Stimulated activated CD4-positive, alpha-beta T cell treated with anti-CD3 and anti-CD28 coated beads, Interleukin-1b, Interleukin-23, amount 100 ng/mL, for 48 hours (primary cell): ENCODE results near the gene PCED1B.
"Not testable (repeated sequence)": the region's sequence is repeated elsewhere in the genome, so short reads cannot be mapped to it uniquely, and the experiment has no call there.

Experiments used
- DNase-seq: peaks from one replicate; pipeline ENCODE4 v3.0.0-alpha.2; 2020

Gene PCED1B

DNA sequence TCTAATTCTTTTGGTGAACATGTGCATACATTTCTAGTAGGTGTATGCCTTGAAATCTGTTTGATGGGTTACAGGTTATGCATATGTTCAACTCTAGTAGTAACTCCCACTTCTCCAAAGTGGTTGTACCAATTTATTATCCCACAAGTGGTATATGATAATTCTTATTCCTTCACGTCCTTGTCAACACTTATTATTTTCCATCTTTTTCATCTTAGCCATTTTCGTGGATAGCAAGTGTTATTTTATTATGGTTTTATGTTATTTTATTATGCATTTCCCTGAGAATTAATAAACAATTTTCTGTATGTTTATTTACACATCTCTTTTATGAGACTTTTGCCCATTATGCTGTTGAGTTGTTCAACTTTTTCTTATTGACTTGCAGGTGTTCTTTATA, 11.6 kb downstream of the PCED1B start:
- DNase-seq: no peak

DNA sequence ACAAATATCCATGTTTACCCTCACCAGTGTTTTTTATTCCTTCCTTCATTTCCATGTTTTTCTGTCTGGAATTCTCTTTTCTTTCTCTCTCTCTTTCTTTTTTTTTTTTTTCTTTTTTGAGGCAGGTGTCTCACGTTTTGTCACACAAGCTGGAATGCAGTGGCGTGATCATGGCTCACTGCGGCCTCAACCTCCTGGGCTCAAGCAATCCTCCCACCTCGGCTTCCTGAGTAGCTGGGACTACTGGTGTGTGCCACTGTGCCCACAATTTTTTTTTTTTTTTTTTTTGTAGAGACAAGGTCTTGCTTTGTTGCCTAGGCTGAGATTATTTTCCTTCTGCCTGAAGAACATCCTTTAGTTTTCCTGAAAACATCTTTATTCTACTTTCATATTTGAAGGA, 15.4 kb downstream of the PCED1B start:
- DNase-seq: no peak

DNA sequence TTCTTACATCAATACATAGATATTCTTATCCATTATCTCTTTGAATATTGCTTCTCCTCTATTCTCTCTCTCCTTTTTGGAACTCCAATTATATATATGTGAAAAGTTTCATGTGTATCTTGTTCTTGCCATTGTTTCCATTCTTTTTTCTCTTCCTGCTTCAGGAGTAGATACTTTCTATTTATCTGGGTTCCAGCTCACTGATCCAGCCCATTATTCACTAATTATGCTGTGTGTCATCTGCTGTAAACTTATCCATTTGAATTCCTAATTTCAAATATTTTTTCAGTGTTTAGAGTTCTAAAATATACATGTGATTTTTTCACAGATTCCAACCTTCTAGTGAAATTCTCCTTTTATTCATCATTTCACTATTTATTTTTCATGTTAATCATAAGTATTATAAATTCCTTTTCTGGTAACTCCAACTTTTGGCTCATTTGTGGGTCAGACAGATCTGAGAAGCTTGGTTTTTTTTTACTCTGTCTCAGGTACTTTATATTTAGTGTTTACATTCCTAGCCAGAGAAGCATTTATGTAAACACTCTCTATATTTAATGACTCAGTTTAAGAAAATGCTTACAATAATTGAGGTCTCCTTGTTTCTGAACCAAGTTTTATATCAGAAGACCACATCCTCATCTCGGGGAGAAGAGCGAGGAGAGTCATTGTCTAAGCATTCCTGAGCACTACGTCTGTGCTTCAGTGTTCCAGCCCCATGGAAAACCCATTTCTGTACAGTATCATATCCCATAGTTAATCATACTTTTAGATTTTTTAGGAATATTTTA, 16.2 kb downstream of the PCED1B start:
- DNase-seq: no peak

DNA sequence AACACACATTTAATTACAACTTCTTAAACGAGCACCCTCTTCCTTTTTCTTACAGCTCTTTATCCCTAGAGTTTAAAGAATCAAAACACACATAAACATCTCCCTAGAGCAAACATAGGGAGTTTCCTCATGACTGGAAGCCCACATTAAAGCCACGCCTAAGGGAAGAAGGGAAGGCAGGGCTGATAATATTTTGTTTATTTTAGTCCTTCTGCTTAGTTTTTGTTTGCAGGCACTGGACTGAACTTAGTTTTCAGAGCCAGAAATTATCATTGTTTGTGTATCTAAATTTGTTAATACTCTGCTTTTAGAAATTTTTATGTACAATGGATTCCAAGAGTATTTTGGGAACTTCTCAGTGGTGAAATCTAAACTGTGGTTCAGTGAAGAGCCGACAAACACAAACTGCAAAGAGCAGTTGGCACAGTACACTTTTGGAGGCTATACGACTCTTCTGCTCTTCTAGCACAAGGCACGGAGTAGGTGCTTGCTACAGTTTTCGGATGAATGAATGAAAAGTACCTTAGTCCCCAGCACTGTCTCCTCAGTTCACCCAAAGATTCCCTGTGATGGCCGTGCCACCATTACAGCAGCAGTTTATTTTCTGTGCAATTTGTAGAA, 18.0 kb downstream of the PCED1B start:
- DNase-seq: no peak

DNA sequence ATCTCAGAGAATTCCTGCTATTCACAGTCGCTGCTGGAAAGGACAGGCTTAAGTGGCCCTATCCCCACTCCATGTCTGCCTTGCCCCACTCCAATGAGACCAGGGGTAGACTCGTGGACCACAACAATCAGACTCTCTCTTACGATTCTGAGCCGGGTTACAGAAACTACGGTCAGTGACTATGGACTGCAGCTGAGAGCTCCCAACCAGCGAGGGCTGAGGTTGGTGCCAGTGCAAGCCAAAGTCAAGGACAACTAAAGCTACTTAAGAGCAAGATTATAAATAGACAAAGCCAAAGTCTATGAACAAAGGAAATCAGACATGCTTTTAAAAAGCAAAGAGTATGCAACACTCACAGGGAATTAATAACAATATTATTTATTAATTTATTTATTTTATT, 18.7 kb downstream of the PCED1B start:
- no peak for DNase-seq

DNA sequence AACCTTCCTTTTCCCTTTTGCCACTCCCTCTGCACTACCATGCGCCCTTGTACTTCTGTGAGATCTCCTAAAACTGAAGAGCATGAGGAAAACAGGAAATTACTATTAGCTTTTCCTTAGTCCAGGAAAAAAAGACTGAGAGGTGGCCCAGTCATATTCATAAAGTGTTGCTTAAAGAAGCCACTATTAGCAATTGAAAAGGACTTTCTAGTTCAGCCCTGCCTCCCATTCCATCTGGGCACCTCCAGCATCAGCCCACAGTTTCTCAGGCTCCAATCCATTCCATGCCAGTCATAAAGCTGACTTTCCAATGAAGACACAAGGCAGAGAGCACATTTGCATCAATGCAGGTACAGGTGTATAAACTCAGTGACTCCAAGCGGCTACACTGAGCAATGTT, 20.2 kb downstream of the PCED1B start:
- DNase-seq: no peak

DNA sequence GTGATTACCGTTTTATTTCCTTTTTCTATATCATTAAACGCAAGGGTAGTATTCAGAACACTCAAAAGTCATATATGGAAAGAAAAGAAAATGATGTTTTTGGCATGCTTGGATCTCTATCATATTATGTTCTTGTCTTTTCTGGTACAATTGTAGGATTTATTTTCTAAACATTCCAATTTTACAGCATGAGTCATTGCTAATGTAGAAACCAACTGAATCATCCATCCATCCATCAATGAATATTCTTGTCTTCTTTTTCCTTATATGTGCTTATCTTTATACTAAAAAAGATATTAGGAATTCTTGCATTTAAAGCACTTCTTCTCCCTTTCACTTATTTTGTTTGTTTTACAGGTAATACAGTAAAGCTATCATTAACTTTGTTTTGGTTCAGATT, 20.7 kb downstream of the PCED1B start:
- DNase-seq: no peak

DNA sequence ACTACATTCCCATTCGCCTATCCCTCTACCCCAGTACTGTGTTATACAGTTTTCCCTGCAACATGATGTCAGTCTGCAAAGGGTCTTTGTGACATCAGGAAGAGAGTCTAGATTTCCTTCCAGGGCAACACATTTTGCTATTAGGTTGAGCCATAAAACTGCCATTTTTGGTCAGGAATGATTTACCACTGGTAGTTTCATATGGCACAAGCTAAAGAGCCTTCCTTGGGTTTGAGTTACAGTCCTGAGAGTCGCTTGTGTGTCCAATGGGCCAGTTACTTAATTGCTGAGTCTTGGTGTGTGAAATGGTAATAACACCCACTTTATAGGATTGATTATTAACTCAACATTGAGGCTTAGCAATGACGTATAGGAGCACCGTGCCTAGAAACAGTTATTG, 23.0 kb downstream of the PCED1B start:
- no peak for DNase-seq

DNA sequence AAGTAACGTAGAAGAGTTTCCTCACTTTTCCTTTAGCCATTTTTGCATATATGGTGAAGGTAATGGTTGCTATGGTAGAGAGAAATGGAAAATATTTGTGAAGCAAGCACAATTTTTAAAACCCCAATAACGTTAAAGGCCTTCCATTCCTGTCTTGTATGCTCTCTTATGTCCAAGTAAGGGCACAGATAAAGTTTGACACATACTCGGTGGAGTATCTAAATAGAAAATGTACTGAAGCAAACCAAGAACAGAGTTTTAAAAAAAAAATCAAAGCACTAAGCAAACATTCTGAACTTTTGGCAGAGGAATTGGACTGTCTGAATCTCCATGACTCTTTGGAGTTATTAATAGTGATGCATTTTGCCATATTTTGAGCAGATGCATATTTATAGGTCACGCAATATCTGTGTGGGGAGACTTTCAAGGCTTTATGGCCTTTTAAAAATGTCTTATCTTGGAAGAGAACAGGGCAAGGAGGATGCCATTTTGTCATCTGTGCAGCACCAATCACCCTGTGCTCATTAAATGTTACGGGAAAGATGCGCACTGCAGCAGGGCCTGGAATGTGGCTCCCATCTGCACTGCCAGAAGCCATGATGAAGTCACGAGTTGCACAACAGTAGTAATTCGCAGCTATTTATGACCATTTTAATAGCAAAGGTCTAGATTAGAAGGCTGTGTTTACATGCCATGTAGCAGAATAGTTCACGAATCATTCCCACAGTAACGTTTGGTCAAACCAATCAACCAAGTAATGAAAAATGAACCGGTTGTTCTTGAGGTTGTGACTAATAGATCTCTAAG, 23.6 kb downstream of the PCED1B start:
- no peak for DNase-seq

DNA sequence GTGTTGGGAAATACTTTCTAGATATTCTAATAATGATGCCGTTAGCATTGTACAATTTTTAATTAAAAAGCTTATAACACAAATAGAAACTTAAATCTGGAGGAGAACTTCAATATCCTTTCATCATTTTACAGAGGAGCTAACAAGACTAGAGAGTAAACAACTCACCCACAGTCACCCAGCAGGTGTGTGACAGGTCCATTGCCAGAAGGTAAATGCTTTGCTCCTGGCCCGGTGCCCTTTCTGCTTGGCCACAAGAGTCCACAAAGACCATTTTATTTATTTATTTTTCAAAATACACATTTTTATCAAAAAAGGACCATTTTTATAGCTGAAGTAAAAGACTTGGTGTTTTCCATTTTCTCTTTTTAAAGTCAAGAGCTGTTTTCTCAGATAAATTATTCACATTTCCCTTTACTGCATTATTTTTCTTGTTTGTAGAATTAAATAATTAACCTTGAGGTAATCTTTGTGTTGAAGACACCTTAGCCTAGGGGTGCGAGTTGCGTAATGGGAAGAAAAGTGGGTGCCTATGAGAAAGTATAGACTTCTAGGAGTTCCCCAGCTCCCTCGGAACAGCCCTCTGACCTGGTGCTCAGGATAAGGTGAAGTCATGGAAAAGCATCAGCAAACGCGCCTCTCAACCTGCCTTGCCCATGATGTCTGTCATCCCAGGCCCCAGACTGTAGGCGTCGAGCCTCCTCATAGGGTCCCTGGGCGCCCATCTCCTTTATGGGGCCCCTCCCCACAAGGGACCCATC, 26.7 kb downstream of the PCED1B start:
- DNase-seq: no peak

DNA sequence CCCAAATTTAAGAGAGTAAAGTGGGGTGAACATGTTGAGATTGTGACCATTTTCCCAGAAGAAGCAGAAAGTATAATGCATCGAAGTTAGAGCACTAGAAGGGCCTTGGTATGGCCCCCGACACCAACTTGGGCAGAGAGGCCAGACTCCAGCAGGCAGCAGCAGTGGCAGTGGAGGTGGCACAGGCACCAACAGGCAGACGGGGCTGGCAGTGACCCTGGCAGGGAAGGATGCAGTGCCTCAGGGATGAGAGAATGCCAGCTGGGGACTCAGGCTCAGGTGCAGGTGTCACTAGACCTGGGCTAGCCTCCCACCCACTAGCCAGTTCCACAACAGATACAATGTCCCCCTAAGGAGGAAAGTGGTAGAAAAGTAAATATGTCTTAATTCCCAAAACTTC, 28.0 kb downstream of the PCED1B start:
- DNase-seq: no peak

DNA sequence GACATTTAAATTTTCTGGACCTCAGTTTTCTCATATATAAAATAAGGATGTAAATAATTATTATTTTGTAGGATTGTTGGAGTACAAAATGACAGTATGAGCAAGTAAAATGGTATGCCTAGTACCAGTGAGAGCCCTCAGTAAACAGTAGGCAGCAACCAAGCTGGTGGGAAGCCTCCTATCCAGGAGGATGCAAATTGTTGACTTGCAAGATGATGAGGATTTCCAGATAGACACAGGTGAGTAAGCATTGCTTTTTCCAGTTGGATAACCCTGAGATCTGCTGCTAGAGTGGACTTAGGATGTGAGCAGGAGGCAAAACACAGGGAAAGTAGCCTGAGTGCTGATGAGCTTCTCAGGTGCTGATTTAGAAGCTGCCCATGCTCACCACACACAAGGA, 28.5 kb downstream of the PCED1B start:
- no peak for DNase-seq

DNA sequence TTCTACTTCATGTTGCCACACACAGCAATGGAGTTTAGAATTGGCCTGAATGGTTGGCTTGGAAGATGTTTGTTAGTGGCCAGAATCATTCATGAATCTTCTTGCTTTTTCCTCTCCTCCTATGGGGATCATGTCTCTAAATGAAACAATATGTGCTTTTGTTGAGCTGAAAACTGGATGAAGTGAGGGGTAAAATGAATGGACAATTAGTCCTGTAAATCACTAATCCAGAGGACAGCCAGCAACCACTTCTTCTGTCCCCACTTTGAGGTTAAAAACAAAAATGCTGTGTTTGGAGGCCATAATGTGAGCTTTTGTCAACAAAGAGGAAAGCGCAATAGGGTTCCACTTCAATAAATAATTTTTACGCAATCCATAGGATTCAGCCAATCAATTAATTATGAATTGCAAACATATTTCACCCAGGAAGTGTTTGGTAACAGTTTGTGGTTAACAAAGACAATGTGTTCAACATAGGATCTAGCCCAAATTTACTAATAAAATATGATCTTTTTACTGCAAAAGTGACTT, 30.7 kb downstream of the PCED1B start:
- DNase-seq: no peak

DNA sequence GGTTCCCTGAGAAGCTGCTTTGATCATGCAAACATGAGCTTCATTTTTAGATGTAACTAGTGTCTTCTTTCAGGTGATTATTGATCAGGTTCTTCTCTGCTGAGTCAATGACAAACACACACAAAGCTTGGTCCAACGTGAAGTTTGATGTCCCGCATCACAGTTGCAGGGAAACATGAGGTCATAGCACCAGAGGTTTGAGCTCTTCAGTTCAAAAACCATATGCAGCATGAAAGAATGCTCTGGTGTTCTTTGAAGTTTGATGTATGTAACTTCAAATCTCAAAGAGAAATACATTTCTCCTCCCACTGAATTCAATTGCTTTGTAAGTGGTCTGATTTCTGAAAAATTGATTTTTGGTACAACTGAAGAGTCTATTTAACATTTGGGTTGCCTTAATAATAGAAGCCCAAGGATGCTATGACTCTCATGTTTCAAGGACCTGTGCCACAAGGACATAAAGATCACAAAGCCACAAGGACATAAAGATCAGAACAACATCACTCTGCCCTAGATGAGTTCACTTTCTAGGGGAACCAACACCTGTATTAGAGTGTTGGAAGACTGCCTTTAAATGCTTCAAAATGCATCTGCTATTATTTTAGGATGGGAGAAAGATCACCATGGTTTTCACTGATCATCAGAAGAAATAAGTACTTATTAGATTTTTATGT, 31.4 kb downstream of the PCED1B start:
- DNase-seq: peak; percentile 9

DNA sequence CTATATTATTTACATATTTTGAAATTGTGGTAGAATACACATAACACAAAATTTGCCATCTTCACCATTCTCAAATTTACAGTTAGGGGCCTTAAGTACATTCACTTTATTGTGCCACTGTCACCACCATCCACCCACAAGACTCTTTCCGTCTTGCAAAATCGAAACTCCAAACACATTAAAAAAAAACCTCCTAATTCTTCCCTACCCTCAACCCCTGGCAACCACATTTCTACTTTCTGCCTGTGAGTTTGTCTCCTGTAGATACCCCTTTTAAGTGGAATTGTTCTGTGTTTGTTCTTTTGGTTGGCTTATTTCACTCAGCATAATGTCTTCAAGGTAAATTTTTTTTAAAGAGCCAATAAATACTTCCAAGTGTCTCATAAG, 32.0 kb downstream of the PCED1B start:
- peak; percentile 22 for DNase-seq

DNA sequence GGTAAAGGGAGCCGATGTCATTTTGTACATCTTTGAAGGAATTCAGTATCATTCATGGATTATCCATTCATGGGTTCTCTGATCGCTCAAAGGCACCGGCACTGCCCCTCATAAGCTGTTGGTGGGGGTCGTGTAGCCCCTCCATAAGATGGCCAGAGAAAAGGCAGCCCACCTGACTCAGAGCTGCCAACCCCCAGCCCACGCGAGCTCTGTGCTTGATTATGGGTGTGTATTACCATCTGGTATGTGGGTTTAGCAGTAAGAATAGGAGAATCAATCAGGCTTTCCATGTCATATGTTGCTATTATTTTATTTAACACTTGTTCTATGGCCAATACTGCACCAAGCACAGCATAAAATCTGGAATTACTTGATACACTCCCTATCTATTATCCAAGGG, 32.4 kb downstream of the PCED1B start:
- no peak for DNase-seq

DNA sequence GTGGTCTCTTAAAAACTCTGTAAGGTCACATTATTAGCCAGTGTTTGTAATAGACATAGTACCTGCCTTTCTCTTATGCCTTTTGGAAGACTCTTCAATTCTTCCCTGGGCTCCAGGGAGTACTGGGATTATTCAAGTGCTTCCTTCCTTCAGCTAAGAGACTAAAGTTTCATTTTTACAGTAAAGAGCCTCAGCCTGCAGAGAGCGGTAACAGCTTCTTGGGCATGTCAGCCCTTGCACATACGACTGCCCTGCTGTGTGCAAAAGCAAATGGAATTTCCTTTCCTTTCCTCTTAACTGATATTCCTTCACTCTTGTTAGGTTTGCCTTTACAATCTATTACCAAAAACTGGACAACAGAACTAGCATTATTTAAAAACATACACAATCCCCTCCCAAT, 33.3 kb downstream of the PCED1B start:
- DNase-seq: no peak

DNA sequence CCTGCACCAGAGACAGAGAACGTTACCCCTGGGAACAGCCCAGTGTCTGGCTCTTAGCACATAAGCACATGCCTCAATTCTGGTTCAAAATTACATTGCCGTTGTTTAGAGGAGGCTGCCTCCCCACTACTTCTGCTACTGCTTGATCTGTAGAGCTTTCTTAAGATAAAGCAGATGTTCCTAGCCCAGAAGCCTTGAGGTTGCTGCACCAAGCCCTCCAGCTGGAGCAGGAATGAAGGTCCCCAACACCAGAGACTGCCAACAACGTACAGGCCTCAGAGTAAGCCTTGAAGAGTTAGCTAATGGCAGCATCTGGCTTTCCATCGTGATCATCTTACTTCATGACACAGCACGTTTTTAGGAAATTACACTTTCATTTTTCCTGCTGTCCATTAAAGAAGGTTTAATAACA, 35.1 kb downstream of the PCED1B start:
- DNase-seq: no peak

DNA sequence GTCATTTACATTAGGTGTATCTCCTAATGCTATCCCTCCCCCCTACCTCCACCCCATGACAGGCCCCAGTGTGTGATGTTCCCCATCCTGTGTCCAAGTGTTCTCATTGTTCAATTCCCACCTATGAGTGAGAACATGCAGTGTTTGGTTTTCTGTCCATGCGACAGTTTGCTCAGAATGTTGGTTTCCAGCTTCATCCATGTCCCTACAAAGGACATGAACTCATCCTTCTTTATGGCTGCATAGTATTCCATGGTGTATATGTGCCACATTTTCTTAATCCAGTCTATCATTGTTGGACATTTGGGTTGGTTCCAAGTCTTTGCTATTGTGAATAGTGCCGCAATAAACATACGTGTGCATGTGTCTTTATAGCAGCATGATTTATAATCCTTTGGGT, 37.9 kb downstream of the PCED1B start:
- DNase-seq: not testable (repeated sequence)

DNA sequence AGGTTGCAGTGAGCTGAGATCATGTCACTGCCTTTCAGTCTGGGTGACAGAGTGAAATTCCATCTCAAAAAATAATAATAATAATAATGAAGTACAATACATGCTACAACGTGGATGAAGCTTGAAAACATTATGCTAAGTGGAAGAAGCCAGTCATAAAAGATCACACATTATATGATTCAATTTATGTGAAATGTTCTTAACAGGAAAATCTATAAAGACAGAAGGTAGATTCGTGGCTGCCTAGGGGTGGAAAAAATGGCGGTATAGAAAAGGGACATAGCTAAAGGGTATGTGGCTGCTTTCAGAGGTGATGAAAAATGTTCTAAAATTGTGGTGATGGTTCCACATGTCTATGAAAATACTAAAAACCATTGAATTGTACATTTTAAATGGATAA, 41.3 kb downstream of the PCED1B start:
- DNase-seq: peak; percentile 36

DNA sequence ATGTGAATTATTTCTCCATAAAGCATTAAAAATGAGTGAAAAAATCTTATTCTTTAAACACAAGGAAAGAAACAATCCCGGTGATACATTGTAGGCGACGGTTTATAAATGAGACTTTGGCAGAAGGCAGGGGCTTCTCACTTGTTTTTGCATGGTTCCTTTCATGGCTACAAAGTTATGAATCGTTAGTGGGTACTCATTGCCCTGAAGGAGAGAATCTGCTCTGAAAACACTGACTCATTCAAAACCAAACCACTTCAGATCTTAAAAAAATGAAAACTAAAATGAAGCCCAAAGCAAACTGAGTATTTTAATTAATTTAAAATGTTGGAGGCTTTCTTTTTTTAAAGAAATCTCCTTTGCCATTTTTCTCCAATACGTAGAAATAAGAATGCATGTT, 41.7 kb downstream of the PCED1B start:
- DNase-seq: no peak

DNA sequence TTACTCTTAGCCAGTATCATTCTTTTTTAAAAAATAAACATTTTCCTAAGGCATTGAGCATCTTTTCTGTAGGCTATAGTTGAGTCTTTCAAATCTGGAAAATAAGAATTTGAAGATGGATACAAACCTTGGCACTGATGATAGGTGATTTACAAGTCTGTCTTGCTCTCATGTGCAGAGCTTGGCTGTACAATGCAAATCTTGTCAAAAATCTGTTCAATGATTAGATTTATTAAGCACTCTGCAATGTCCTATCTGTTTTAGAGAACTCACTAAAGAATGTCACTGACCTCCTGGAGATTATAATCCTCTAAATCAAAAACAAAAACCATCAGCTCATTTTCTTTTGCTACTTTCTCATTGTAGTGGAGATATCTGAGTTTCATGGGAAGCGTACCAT, 43.2 kb downstream of the PCED1B start:
- no peak for DNase-seq
